Astrocyte (in vitro differentiated cells and primary cell): ENCODE data around the gene ITPRIPL1.

Experiments used
- CTCF ChIP-seq: IDR thresholded peaks from 2 replicates; pipeline ENCODE4 v1.5.1; 2011; ENCODE audit warnings: low read depth, mild to moderate bottlenecking, inconsistent platforms, low read length, moderate library complexity; ENCODE audit not compliant: insufficient read depth
- EZH2 ChIP-seq: IDR thresholded peaks from 2 replicates; pipeline ENCODE4 v1.6.1; 2012; ENCODE audit warnings: mild to moderate bottlenecking, low read length, inconsistent platforms; ENCODE audit not compliant: insufficient read depth

GRCh38 chr2:96325884-96326255 is 753 bp downstream of the ITPRIPL1 start:
- no peak for TF ChIP-seq CTCF
- TF ChIP-seq EZH2, result no peak
